HG03196 (cell line): ENCODE measurements around the gene BCL10.

Experiments used
- ATAC-seq: cut with Tn5 transposase; IDR thresholded peaks from one replicate; pipeline ENCODE4 v1.9.1; 2021; ENCODE audit not compliant: unreplicated experiment

The BCL10 gene

GRCh38 chr1:85224734-85225623 is 51.5 kb downstream of the BCL10 start:
- ATAC-seq, result no peak

- no peak for ATAC-seq
Measured at GRCh38 chr1:85224295-85224694, 52.1 kb downstream of the BCL10 start.

- no peak for ATAC-seq
Measured at GRCh38 chr1:85223334-85223733, 53.1 kb downstream of the BCL10 start.

GRCh38 chr1:85220756-85221201 is 55.7 kb downstream of the BCL10 start:
- no peak for ATAC-seq

GRCh38 chr1:85219853-85220610 is 56.4 kb downstream of the BCL10 start:
- ATAC-seq, result no peak

- ATAC-seq, result no peak
Measured at GRCh38 chr1:85216697-85217096, 59.7 kb downstream of the BCL10 start.
